Mesenchymal stem cell (in vitro differentiated cells and primary cell): ENCODE data around the gene MAPK1.
"Not testable (repeated sequence)": the region's sequence is repeated elsewhere in the genome, so short reads cannot be mapped to it uniquely, and the experiment has no call there.

Experiments
- DNase-seq: peaks from one replicate; pipeline ENCODE4 v3.0.0-alpha.2; 2013
- H2AFZ ChIP-seq: one replicate; pipeline ENCODE4 v1.6.1; 2013; ENCODE audit warnings: low read depth, mild to moderate bottlenecking, control low read depth, inconsistent platforms, low read length, moderate library complexity
- H2AK5ac ChIP-seq: 2 replicates; pipeline ENCODE4 v1.6.1; 2013; ENCODE audit warnings: low read length, moderate library complexity, mild to moderate bottlenecking, inconsistent platforms; ENCODE audit not compliant: severe bottlenecking
- H2BK120ac ChIP-seq: one replicate; pipeline ENCODE4 v1.6.1; 2013; ENCODE audit warnings: low read depth, mild to moderate bottlenecking, inconsistent platforms, low read length, moderate library complexity
- H2BK12ac ChIP-seq, 2 experiments: one replicate each; pipeline ENCODE4 v1.6.1; 2013; ENCODE audit warnings: inconsistent platforms in 2 of 2, low read length in 2 of 2, mild to moderate bottlenecking in 2 of 2, moderate library complexity in 2 of 2, control low read depth in 1 of 2
- H2BK15ac ChIP-seq: one replicate; pipeline ENCODE4 v1.6.1; 2013; ENCODE audit warnings: mild to moderate bottlenecking, low read depth, inconsistent platforms; ENCODE audit not compliant: poor library complexity, severe bottlenecking
- H2BK5ac ChIP-seq: 2 replicates; pipeline ENCODE4 v1.6.1; 2013; ENCODE audit warnings: low read depth, mild to moderate bottlenecking, low read length, control low read depth, inconsistent platforms; ENCODE audit not compliant: poor library complexity, severe bottlenecking
- H3K14ac ChIP-seq, 2 experiments: one replicate each; pipeline ENCODE4 v1.6.1; 2013; ENCODE audit warnings: inconsistent platforms in 2 of 2, low read length in 2 of 2, control low read depth in 1 of 2, mild to moderate bottlenecking in 1 of 2, moderate library complexity in 1 of 2
- H3K18ac ChIP-seq, 2 experiments: one replicate each; pipeline ENCODE4 v1.6.1; 2013; ENCODE audit warnings: inconsistent platforms in 2 of 2, low read length in 2 of 2, control low read depth in 1 of 2, low read depth in 1 of 2, mild to moderate bottlenecking in 1 of 2
- H3K23ac ChIP-seq, 2 experiments: one replicate each; pipeline ENCODE4 v1.6.1; 2013; ENCODE audit warnings: inconsistent platforms in 2 of 2, low read length in 2 of 2, mild to moderate bottlenecking in 2 of 2, moderate library complexity in 2 of 2, control low read depth in 1 of 2
- H3K27ac ChIP-seq: 2 replicates; pipeline ENCODE4 v1.5.1; 2013; ENCODE audit warnings: mild to moderate bottlenecking, moderate library complexity, low read length, control low read depth, inconsistent platforms; ENCODE audit not compliant: poor library complexity, severe bottlenecking
- H3K27me3 ChIP-seq, 2 experiments: 2 replicates each; pipeline versions ENCODE4 v1.6.1 to v1.7.0; 2013; ENCODE audit warnings: low read length in 2 of 2, mild to moderate bottlenecking in 2 of 2, moderate library complexity in 2 of 2, control low read depth in 1 of 2, inconsistent platforms in 1 of 2; ENCODE audit not compliant: control insufficient read depth in 1 of 2, insufficient read depth in 1 of 2
- H3K36me3 ChIP-seq, 2 experiments: 2 replicates each; pipeline versions ENCODE4 v1.6.1 to v1.7.0; 2013; ENCODE audit warnings: low read length in 2 of 2, control low read depth in 1 of 2, inconsistent platforms in 1 of 2, low read depth in 1 of 2, mild to moderate bottlenecking in 1 of 2; ENCODE audit not compliant: insufficient read depth in 2 of 2, control insufficient read depth in 1 of 2
- H3K4ac ChIP-seq, 2 experiments: one replicate each; pipeline ENCODE4 v1.6.1; 2013; ENCODE audit warnings: inconsistent platforms in 2 of 2, low read length in 2 of 2, mild to moderate bottlenecking in 2 of 2, moderate library complexity in 2 of 2, control low read depth in 1 of 2, low read depth in 1 of 2
- H3K4me1 ChIP-seq: 2 replicates; pipeline ENCODE4 v1.6.1; 2013; ENCODE audit warnings: low read depth, low read length, control low read depth; ENCODE audit not compliant: control insufficient read depth, insufficient read depth
- H3K4me2 ChIP-seq: 2 replicates; pipeline ENCODE4 v1.6.1; 2013; ENCODE audit warnings: low read length, mild to moderate bottlenecking, inconsistent platforms; ENCODE audit not compliant: poor library complexity, severe bottlenecking
- H3K4me3 ChIP-seq, 2 experiments: 2 replicates each; pipeline versions ENCODE4 v1.5.1 to v1.7.0; 2013; ENCODE audit warnings: low read length in 2 of 2, mild to moderate bottlenecking in 2 of 2, control low read depth in 1 of 2, low read depth in 1 of 2; ENCODE audit not compliant: insufficient read depth in 1 of 2
- H3K79me1 ChIP-seq: replicated peaks from 2 replicates; pipeline ENCODE4 v1.6.1; 2013; ENCODE audit warnings: mild to moderate bottlenecking, control low read depth, low read length, inconsistent platforms; ENCODE audit not compliant: poor library complexity, severe bottlenecking
- H3K9ac ChIP-seq: 2 replicates; pipeline ENCODE4 v1.7.0; 2013; ENCODE audit warnings: mild to moderate bottlenecking, low read length, moderate library complexity
- H3K9me3 ChIP-seq: 2 replicates; pipeline ENCODE4 v1.7.0; 2013; ENCODE audit warnings: mild to moderate bottlenecking, low read length; ENCODE audit not compliant: control insufficient read depth
- H4K8ac ChIP-seq: one replicate; pipeline ENCODE4 v1.6.1; 2013; ENCODE audit warnings: inconsistent platforms, mild to moderate bottlenecking, low read length, moderate library complexity
- H4K91ac ChIP-seq: one replicate; pipeline ENCODE4 v1.6.1; 2013; ENCODE audit warnings: mild to moderate bottlenecking, low read length, inconsistent platforms
- WGBS: methylation state at CpG from one replicate; pipeline ENCODE4 v1.1.7; 2013; ENCODE audit warnings: mixed read lengths; 5-methylcytosine and 5-hydroxymethylcytosine counted together

The MAPK1 gene

GRCh38 chr22:21839765-21840140 is 27.7 kb downstream of the MAPK1 start:
- H2AFZ ChIP-seq = no peak overlapping the region
- WGBS = 100% methylated on average over 1 of the region's 1 CpG
- no peak for DNase-seq
- H3K4ac ChIP-seq = no peak overlapping the region
- H2AK5ac ChIP-seq = no peak overlapping the region
- no peak overlapping the region for H4K91ac ChIP-seq
- H3K4me2 ChIP-seq = no peak overlapping the region
- H2BK15ac ChIP-seq = no peak overlapping the region
- no peak overlapping the region for H3K4me3 ChIP-seq
- H3K79me1 ChIP-seq = peaks cover 9% of the 10 kb centered on the region
- no peak overlapping the region for H3K23ac ChIP-seq
- no peak overlapping the region for H2BK12ac ChIP-seq
- H3K18ac ChIP-seq = no peak overlapping the region
- peaks cover 15% of the 10 kb centered on the region for H3K4me1 ChIP-seq
- no peak overlapping the region for H4K8ac ChIP-seq
- H3K9me3 ChIP-seq = no peaks in the 10 kb centered on the region
- no peak overlapping the region for H3K27ac ChIP-seq
- no peak overlapping the region for H3K14ac ChIP-seq
- no peak overlapping the region for H2BK5ac ChIP-seq
- H2BK120ac ChIP-seq = no peak overlapping the region
- H3K36me3 ChIP-seq = peaks cover 0 to 3% of the 10 kb centered on the region in 2 experiments
- H3K27me3 ChIP-seq = no peaks in the 10 kb centered on the region
- no peak overlapping the region for H3K9ac ChIP-seq

GRCh38 chr22:21839104-21839764 is 28.2 kb downstream of the MAPK1 start:
- H3K27ac ChIP-seq, H3K27me3 ChIP-seq, H3K18ac ChIP-seq, H4K8ac ChIP-seq, H3K4me3 ChIP-seq, H2AK5ac ChIP-seq, H3K4ac ChIP-seq, DNase-seq, H3K9ac ChIP-seq, H4K91ac ChIP-seq, H3K23ac ChIP-seq, H3K9me3 ChIP-seq, H3K36me3 ChIP-seq, H3K79me1 ChIP-seq, H2BK15ac ChIP-seq, H3K4me2 ChIP-seq, H3K14ac ChIP-seq, H2AFZ ChIP-seq, H2BK120ac ChIP-seq, H2BK12ac ChIP-seq, H2BK5ac ChIP-seq: not testable (repeated sequence)
- H3K4me1 ChIP-seq = peaks cover 15% of the 10 kb centered on the region
- WGBS = 95% methylated on average over 8 of the region's 10 CpGs

- no peaks in the 10 kb centered on the region for H3K27me3 ChIP-seq
- peak overlapping the region in 1 of 2 experiments; percentile 86 for H3K14ac ChIP-seq
- H3K4ac ChIP-seq = peak overlapping the region in 1 of 2 experiments; percentile 73
- H4K8ac ChIP-seq = no peak overlapping the region
- no peak overlapping the region for H2BK15ac ChIP-seq
- H3K4me3 ChIP-seq = peak overlapping the region in 1 of 2 experiments; percentile 46
- peaks cover 17% of the 10 kb centered on the region for H3K4me1 ChIP-seq
- no peaks in the 10 kb centered on the region for H3K36me3 ChIP-seq
- H3K9me3 ChIP-seq = no peaks in the 10 kb centered on the region
- peak overlapping the region in 1 of 2 experiments; percentile 77 for H2BK12ac ChIP-seq
- H2AK5ac ChIP-seq = peak overlapping the region; percentile 88
- no peak overlapping the region for H3K23ac ChIP-seq
- 55% methylated on average over 3 of the region's 4 CpGs for WGBS
- H4K91ac ChIP-seq = no peak overlapping the region
- peak overlapping the region; percentile 30 for H3K4me2 ChIP-seq
- H2BK120ac ChIP-seq = no peak overlapping the region
- peaks cover 2% of the 10 kb centered on the region for H3K79me1 ChIP-seq
- peak overlapping the region; percentile 85 for H3K27ac ChIP-seq
- H3K9ac ChIP-seq = peak overlapping the region; percentile 78
- H2BK5ac ChIP-seq = no peak overlapping the region
- H3K18ac ChIP-seq = peak overlapping the region in 1 of 2 experiments; percentile 8
- H2AFZ ChIP-seq = no peak overlapping the region
- peak; percentile 90 for DNase-seq
Measured at GRCh38 chr22:21837248-21837979, 30.0 kb downstream of the MAPK1 start.

- WGBS = 96% methylated on average over 15 of the region's 15 CpGs
Measured at GRCh38 chr22:21836486-21836885, 31.0 kb downstream of the MAPK1 start.

More at GRCh38 chr22:21836486-21836885, 31.0 kb downstream of the MAPK1 start:
- H3K4ac ChIP-seq, H3K4me3 ChIP-seq, H3K27me3 ChIP-seq, H2BK5ac ChIP-seq, DNase-seq, H4K8ac ChIP-seq, H2AFZ ChIP-seq, H4K91ac ChIP-seq, H3K18ac ChIP-seq, H3K27ac ChIP-seq, H2AK5ac ChIP-seq, H3K14ac ChIP-seq, H3K36me3 ChIP-seq, H3K79me1 ChIP-seq, H2BK15ac ChIP-seq, H3K4me2 ChIP-seq, H2BK12ac ChIP-seq, H3K23ac ChIP-seq, H3K9ac ChIP-seq, H2BK120ac ChIP-seq, H3K9me3 ChIP-seq: not testable (repeated sequence)
- H3K4me1 ChIP-seq = peaks cover 20% of the 10 kb centered on the region
